ENCODE data around the gene WDR27.
"Not testable (repeated sequence)": the region's sequence is repeated elsewhere in the genome, so short reads cannot be mapped to it uniquely, and the experiment has no call there.

The WDR27 gene

GRCh38 chr6:169697115-169697514 lies 4.7 kb downstream of the WDR27 start:
- TF ChIP-seq CTCF (conservative IDR thresholded peaks at IDR 0.05; ENCODE audit: low read depth) = 0 out of 2 replicates have a peak, but pooled peaks have one; percentile 23
- CTCF ChIA-PET; POLR2A ChIA-PET (ENCODE audit: low non-redundant PET); DNase-seq (ENCODE audit: low spot score): not testable (repeated sequence)
- H3K27ac ChIP-seq = peak overlapping the region; percentile 80

- no peak overlapping the region for H3K27ac ChIP-seq
- CTCF ChIA-PET = interaction anchor here (0.5 kb wide), 1 partner anchor 309 kb away, joined by 5 read pairs; no protein-coding TSS in a partner anchor
- TF ChIP-seq CTCF (conservative IDR thresholded peaks at IDR 0.05; ENCODE audit: low read depth) = no peak
- no peak for DNase-seq (ENCODE audit: low spot score)
- POLR2A ChIA-PET (ENCODE audit: low non-redundant PET) = interaction anchor here (0.7 kb wide), 1 partner anchor 84 kb away, joined by 3 read pairs; no protein-coding TSS in a partner anchor
These were observed 6.7 kb downstream of the WDR27 start for GRCh38 chr6:169695131-169695530.

- ChIA-PET POLR2A (ENCODE audit: low non-redundant PET) (no interaction called here), CTCF (interaction anchor here (1.1 kb wide), 1 partner anchor 9 kb away, joined by 3 read pairs; no protein-coding TSS in a partner anchor)
- TF ChIP-seq CTCF (conservative IDR thresholded peaks at IDR 0.05; ENCODE audit: low read depth) = no peak
- no peak for DNase-seq (ENCODE audit: low spot score)
- peak overlapping the region; percentile 66 for H3K27ac ChIP-seq
These were observed 9.3 kb downstream of the WDR27 start for GRCh38 chr6:169692516-169692915.

DNA sequence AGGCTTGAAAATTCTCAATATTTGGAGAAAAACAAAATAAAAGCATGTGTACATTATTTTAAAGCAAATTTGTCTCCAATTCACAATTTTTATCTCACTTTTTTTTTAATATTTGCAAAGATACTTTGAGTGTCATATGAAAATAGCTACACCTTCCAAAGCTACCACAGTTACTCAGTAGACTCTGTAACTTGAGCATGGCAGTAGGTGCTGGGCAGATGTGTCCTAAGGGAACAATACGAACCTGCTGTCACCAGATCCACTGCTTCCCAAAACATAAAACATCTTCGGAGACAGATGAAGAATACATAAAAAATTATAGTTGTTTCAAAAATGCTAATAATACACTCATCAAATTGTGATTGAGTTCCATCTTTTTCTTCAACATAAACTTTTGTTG lies 10.6 kb downstream of the WDR27 start:
- H3K27ac ChIP-seq = peak overlapping the region; percentile 90
- CTCF ChIA-PET = no interaction called here
- POLR2A ChIA-PET (ENCODE audit: low non-redundant PET) = no interaction called here
- no peak for DNase-seq (ENCODE audit: low spot score)
- TF ChIP-seq CTCF (conservative IDR thresholded peaks at IDR 0.05; ENCODE audit: low read depth) = no peak

DNA sequence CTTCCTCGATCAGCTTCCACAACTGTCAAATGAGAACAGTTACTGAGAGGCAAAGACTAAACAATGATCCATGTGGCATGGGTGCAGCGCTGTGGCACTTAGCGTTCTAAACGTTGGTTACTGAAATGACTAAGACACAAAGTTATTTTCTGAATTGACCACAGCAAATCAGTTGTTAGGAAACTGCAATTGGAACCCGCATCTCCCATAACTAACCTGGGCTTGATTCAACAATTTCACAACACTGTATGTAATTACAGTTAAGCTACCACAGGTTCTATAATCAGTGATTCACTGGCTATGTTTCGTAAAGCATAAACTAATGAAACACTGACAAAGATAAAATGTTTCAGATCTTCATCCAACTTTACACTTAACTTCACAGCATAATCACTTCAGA lies 12.5 kb downstream of the WDR27 start:
- no peak for TF ChIP-seq CTCF (conservative IDR thresholded peaks at IDR 0.05; ENCODE audit: low read depth)
- ChIA-PET CTCF (interaction anchor here (0.6 kb wide), 1 partner anchor 1831 kb away, joined by 3 read pairs; no protein-coding TSS in a partner anchor), POLR2A (ENCODE audit: low non-redundant PET) (no interaction called here)
- H3K27ac ChIP-seq = peak overlapping the region; percentile 90
- peak; percentile 87 for DNase-seq (ENCODE audit: low spot score)

DNA sequence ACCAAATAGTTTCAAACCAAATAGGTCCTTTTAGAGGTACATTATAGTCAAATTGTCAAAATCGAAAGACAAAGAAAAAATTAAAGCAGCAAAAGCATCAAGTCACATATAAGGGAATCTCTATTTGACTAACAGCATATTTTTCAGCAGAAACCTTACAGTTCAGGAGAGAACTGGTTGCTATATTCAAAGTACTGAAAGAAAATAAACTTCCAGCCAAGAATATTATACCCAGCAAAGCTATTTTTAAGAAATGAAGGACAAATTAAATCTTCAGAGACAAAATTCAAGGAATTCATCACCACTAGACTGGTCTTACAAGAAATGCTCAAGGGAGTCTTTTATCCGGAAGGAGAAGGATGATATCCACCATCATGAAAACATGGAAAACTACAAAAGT lies 16.0 kb downstream of the WDR27 start:
- H3K27ac ChIP-seq = no peak overlapping the region
- no peak for DNase-seq (ENCODE audit: low spot score)
- ChIA-PET CTCF (interaction anchor here (0.6 kb wide), 2 partner anchors 34 to 104 kb away, joined by 3 to 4 read pairs; no protein-coding TSS in a partner anchor), POLR2A (ENCODE audit: low non-redundant PET) (no interaction called here)
- TF ChIP-seq CTCF (conservative IDR thresholded peaks at IDR 0.05; ENCODE audit: low read depth) = no peak
